Central memory CD8-positive, alpha-beta T cell (primary cell): ENCODE results near the gene DIPK1A.

ENCODE experiments used
- ATAC-seq: fragments of 150-1000 bp; cut with Tn5 transposase; replicated peaks from 2 replicates; pipeline ENCODE4 v1.10.0; 2022; ENCODE audit warnings: mild to moderate bottlenecking, moderate FRiP score, moderate number of reproducible peaks; ENCODE audit not compliant: poor library complexity, severe bottlenecking; ENCODE audit errors: extremely low read depth
- DNase-seq, 2 donors: peaks; one replicate each; pipeline ENCODE4 v3.0.0; 2021; ENCODE audit warnings: low spot score in 2 of 2
- H3K27ac Mint-ChIP-seq: one replicate; pipeline ENCODE4 v1.8.0; 2022; ENCODE audit warnings: low read depth, mild to moderate bottlenecking, moderate library complexity, mixed read lengths
- H3K27me3 Mint-ChIP-seq: one replicate; pipeline ENCODE4 v1.8.0; 2022; ENCODE audit warnings: mixed read lengths
- H3K36me3 Mint-ChIP-seq: one replicate; pipeline ENCODE4 v1.8.0; 2022; ENCODE audit warnings: mild to moderate bottlenecking, moderate library complexity, mixed read lengths; ENCODE audit not compliant: insufficient read depth
- H3K4me1 Mint-ChIP-seq: one replicate; pipeline ENCODE4 v1.8.0; 2022; ENCODE audit warnings: mixed read lengths
- H3K4me3 Mint-ChIP-seq: one replicate; pipeline ENCODE4 v1.8.0; 2022; ENCODE audit warnings: mild to moderate bottlenecking, moderate library complexity, mixed read lengths
- H3K9me3 Mint-ChIP-seq: one replicate; pipeline ENCODE4 v1.8.0; 2022; ENCODE audit warnings: mixed read lengths

The DIPK1A gene

DNA sequence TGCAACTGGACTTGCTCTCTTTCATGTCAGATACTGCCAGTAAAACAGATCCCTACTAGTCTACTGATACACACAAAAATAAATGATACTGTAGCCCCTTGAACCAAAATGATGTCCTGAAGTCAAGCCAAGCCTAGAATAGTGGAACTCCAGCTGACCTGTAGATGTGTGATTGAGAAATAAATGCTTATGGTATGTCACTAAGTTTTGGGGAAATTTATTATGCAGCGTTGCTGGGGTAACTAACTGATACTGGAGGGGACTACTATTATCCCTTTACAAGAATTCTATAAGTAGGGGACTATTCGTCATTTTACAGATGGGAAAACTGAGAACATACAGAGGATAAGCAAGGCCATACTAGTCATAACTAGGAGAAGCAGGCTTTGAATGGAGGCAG is 73.8 kb downstream of the DIPK1A start:
- peaks cover 25% of the 10 kb centered on the region for H3K4me1 Mint-ChIP-seq
- H3K9me3 Mint-ChIP-seq = peaks cover under 1% of the 10 kb centered on the region
- no peak for ATAC-seq
- peaks cover 2% of the 10 kb centered on the region for H3K36me3 Mint-ChIP-seq
- no peak overlapping the region for H3K27ac Mint-ChIP-seq
- no peaks in the 10 kb centered on the region for H3K27me3 Mint-ChIP-seq
- no peak for DNase-seq
- H3K4me3 Mint-ChIP-seq = no peak overlapping the region

DNA sequence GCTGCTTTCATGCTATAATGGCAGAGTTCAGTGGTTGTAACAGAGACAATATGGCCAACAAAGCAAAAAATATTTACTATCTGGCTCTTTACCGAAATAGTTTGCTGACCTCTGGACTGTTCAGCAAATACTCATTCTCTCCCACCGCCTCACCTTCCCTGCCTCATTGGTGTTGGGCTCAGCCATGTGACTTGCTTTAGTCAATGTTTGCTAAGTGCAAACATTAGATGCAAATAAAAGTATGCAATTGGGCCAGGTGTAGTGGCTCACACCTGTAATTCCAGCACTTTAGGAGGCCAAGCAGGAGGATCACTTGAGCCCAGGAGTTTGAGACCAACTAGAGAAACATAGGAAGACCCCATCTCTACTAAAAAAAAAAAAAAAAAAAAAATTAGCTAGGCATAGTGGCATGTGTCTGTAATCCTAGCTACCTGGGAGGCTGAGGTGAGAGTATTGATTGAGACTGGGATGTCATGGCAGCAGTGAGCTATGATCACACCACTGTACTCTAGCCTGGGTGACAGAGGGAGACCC is 74.3 kb downstream of the DIPK1A start:
- H3K27ac Mint-ChIP-seq = no peak overlapping the region
- H3K27me3 Mint-ChIP-seq = no peaks in the 10 kb centered on the region
- DNase-seq (no peak), ATAC-seq (no peak)
- H3K36me3 Mint-ChIP-seq = peaks cover 2% of the 10 kb centered on the region
- H3K9me3 Mint-ChIP-seq = no peaks in the 10 kb centered on the region
- no peak overlapping the region for H3K4me3 Mint-ChIP-seq
- H3K4me1 Mint-ChIP-seq = peaks cover 29% of the 10 kb centered on the region

- Mint-ChIP-seq H3K9me3 (no peaks in the 10 kb centered on the region), H3K4me3 (no peak overlapping the region), H3K27me3 (no peaks in the 10 kb centered on the region), H3K36me3 (peaks cover 2% of the 10 kb centered on the region), H3K4me1 (peaks cover 29% of the 10 kb centered on the region), H3K27ac (peak overlapping the region; percentile 95)
- ATAC-seq (no peak), DNase-seq (no peak)
These were observed 77.1 kb downstream of the DIPK1A start for GRCh38 chr1:92884195-92884594.

GRCh38 chr1:92883297-92883696 is 78.0 kb downstream of the DIPK1A start:
- DNase-seq (no peak), ATAC-seq (peak; percentile 31)
- peaks cover 25% of the 10 kb centered on the region for H3K4me1 Mint-ChIP-seq
- H3K36me3 Mint-ChIP-seq = peaks cover 2% of the 10 kb centered on the region
- no peaks in the 10 kb centered on the region for H3K9me3 Mint-ChIP-seq
- H3K4me3 Mint-ChIP-seq = peak overlapping the region; percentile 43
- H3K27ac Mint-ChIP-seq = peak overlapping the region; percentile 95
- no peaks in the 10 kb centered on the region for H3K27me3 Mint-ChIP-seq

DNA sequence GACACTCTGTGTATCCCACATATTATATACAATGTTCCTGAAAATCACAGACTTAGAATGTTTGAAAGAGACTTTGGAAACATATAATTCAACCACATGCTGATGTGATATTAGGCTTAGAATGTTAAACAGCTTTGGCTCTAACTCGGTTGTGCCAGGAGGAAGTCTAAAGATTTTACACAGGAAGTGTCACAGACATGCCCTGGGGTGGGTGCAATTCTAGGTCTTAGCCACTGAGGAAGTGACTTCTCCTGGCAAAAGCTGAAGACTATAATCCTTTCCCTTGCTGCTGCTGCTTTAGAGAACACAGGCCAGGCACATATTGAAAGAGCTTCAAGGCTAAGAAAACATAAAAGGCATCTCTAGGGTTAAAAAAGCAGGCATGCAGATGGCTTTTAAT is 78.4 kb downstream of the DIPK1A start:
- Mint-ChIP-seq H3K27me3 (no peaks in the 10 kb centered on the region), H3K4me3 (peak overlapping the region; percentile 43), H3K4me1 (peaks cover 30% of the 10 kb centered on the region), H3K9me3 (no peaks in the 10 kb centered on the region), H3K36me3 (peaks cover 2% of the 10 kb centered on the region), H3K27ac (peak overlapping the region; percentile 95)
- DNase-seq = peak in 1 of 2 donors; percentile 49
- peak; percentile 98 for ATAC-seq

DNA sequence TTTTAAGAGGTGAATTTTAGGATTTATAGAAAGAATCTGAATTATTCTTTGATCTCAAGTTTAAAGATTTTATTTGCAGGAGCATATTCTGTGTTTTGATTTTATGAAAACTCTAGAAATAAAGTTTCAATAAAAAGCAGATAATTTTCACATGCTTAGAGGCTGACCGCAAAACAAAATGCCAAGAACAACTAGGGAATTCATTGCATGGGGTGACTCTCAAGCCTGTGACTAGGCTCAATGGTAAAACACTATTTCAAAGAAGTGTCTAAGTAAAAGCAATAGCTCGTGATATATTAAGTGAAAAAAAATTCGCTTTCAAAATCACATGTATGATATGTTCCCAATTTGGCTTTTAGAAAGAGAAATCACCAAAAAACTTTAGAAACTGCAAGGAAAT is 79.9 kb downstream of the DIPK1A start:
- Mint-ChIP-seq H3K4me3 (no peak overlapping the region), H3K27me3 (no peaks in the 10 kb centered on the region), H3K4me1 (peaks cover 31% of the 10 kb centered on the region), H3K27ac (peak overlapping the region; percentile 29), H3K9me3 (no peaks in the 10 kb centered on the region), H3K36me3 (peaks cover 2% of the 10 kb centered on the region)
- DNase-seq (no peak), ATAC-seq (no peak)

GRCh38 chr1:92879316-92879968 is 81.8 kb downstream of the DIPK1A start:
- no peak for ATAC-seq
- no peak overlapping the region for H3K27ac Mint-ChIP-seq
- no peak overlapping the region for H3K4me3 Mint-ChIP-seq
- no peaks in the 10 kb centered on the region for H3K9me3 Mint-ChIP-seq
- no peak for DNase-seq
- H3K27me3 Mint-ChIP-seq = no peaks in the 10 kb centered on the region
- H3K4me1 Mint-ChIP-seq = peaks cover 37% of the 10 kb centered on the region
- peaks cover 2% of the 10 kb centered on the region for H3K36me3 Mint-ChIP-seq

DNA sequence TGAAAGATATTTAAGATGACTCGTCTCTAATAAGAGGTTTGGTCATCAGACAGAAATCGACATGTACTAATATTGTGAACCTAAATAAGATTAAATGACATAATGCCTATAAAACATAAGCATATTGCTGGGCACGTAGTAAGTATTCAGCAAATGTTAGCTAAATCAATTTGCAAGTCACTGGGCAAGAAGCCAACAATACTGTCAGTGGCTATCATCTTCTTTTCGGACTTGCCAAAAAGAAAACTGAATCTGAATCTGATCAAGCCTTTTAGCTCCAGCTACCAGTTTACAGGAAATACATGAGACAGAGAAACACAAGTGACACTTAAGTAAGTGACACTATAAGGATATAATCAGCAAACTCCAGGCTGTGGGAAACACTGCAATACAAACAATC is 83.5 kb downstream of the DIPK1A start:
- Mint-ChIP-seq H3K4me1 (peaks cover 25% of the 10 kb centered on the region), H3K27ac (peak overlapping the region; percentile 68), H3K4me3 (peak overlapping the region; percentile 58), H3K27me3 (no peaks in the 10 kb centered on the region), H3K36me3 (no peaks in the 10 kb centered on the region), H3K9me3 (no peaks in the 10 kb centered on the region)
- ATAC-seq (peak; percentile 49), DNase-seq (no peak)

- peak overlapping the region; percentile 58 for H3K4me3 Mint-ChIP-seq
- ATAC-seq = peak; percentile 68
- H3K27me3 Mint-ChIP-seq = no peaks in the 10 kb centered on the region
- peak overlapping the region; percentile 68 for H3K27ac Mint-ChIP-seq
- H3K9me3 Mint-ChIP-seq = no peaks in the 10 kb centered on the region
- no peaks in the 10 kb centered on the region for H3K36me3 Mint-ChIP-seq
- peaks cover 19% of the 10 kb centered on the region for H3K4me1 Mint-ChIP-seq
- DNase-seq = no peak
These were observed 84.1 kb downstream of the DIPK1A start for GRCh38 chr1:92877081-92877711.

GRCh38 chr1:92876351-92876750 is 84.9 kb downstream of the DIPK1A start:
- Mint-ChIP-seq H3K27ac (no peak overlapping the region), H3K9me3 (no peaks in the 10 kb centered on the region), H3K36me3 (no peaks in the 10 kb centered on the region), H3K4me1 (peaks cover 17% of the 10 kb centered on the region), H3K27me3 (no peaks in the 10 kb centered on the region), H3K4me3 (no peak overlapping the region)
- ATAC-seq = no peak
- no peak for DNase-seq

GRCh38 chr1:92874987-92875386 is 86.3 kb downstream of the DIPK1A start:
- Mint-ChIP-seq H3K27ac (no peak overlapping the region), H3K4me3 (no peak overlapping the region), H3K36me3 (no peaks in the 10 kb centered on the region), H3K27me3 (no peaks in the 10 kb centered on the region), H3K9me3 (no peaks in the 10 kb centered on the region), H3K4me1 (peaks cover 17% of the 10 kb centered on the region)
- no peak for DNase-seq
- ATAC-seq = no peak

DNA sequence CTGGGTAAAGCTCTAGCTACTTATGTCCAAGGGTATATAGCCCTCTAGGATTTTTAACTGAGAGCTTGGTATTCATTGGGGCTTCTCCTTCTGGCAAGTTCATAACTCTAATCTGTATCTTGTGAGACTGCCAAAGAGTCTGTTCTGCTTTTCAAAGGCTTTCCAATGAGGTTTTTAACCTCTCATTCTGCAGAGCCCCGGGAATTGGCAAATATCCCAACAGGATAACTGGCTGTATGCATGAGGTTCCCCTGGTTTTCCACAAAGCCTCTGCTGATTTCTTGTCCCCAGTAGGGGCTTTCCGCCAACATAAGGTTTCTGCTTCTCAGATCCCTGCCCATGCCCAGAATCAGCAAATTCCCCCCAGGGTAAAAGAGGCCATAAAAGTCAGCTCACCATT is 88.5 kb downstream of the DIPK1A start:
- DNase-seq (no peak), ATAC-seq (no peak)
- no peak overlapping the region for H3K4me3 Mint-ChIP-seq
- H3K9me3 Mint-ChIP-seq = no peaks in the 10 kb centered on the region
- peaks cover 12% of the 10 kb centered on the region for H3K4me1 Mint-ChIP-seq
- H3K36me3 Mint-ChIP-seq = no peaks in the 10 kb centered on the region
- no peaks in the 10 kb centered on the region for H3K27me3 Mint-ChIP-seq
- no peak overlapping the region for H3K27ac Mint-ChIP-seq

- Mint-ChIP-seq H3K9me3 (no peaks in the 10 kb centered on the region), H3K27me3 (no peaks in the 10 kb centered on the region), H3K27ac (peak overlapping the region; percentile 70), H3K36me3 (no peaks in the 10 kb centered on the region), H3K4me3 (no peak overlapping the region), H3K4me1 (peaks cover 5% of the 10 kb centered on the region)
- DNase-seq = no peak
- no peak for ATAC-seq
These were observed 90.7 kb downstream of the DIPK1A start for GRCh38 chr1:92870591-92870990.
